Nephron progenitor cell (in vitro differentiated cells): ENCODE measurements around the gene ZHX3.

Experiments used
- DNase-seq: peaks from one replicate; pipeline ENCODE4 v3.0.0; 2021
- H3K27ac Mint-ChIP-seq: 2 replicates; pipeline ENCODE4 v1.8.0; 2021; ENCODE audit warnings: mild to moderate bottlenecking, moderate library complexity, mixed read lengths
- H3K27me3 Mint-ChIP-seq: 2 replicates; pipeline ENCODE4 v1.8.0; 2021; ENCODE audit warnings: mild to moderate bottlenecking, low read depth, mixed read lengths; ENCODE audit not compliant: poor library complexity
- H3K36me3 Mint-ChIP-seq: 2 replicates; pipeline ENCODE4 v1.8.0; 2021; ENCODE audit warnings: low read depth, mixed read lengths
- H3K4me1 Mint-ChIP-seq: 2 replicates; pipeline ENCODE4 v1.8.0; 2021; ENCODE audit warnings: mixed read lengths
- H3K4me3 Mint-ChIP-seq: 2 replicates; pipeline ENCODE4 v1.8.0; 2021; ENCODE audit warnings: mild to moderate bottlenecking, moderate library complexity, mixed read lengths
- H3K9me3 Mint-ChIP-seq: 2 replicates; pipeline ENCODE4 v1.8.0; 2021; ENCODE audit warnings: mild to moderate bottlenecking, moderate library complexity, mixed read lengths
- TF ChIP-seq, protein P1 (sequence below): fragments of 200-600 bp; sonication (generic); IDR thresholded peaks from 2 replicates; pipeline ENCODE4 v1.5.0; 2021; ENCODE audit warnings: antibody characterized with exemption

ZHX3 gene

DNA sequence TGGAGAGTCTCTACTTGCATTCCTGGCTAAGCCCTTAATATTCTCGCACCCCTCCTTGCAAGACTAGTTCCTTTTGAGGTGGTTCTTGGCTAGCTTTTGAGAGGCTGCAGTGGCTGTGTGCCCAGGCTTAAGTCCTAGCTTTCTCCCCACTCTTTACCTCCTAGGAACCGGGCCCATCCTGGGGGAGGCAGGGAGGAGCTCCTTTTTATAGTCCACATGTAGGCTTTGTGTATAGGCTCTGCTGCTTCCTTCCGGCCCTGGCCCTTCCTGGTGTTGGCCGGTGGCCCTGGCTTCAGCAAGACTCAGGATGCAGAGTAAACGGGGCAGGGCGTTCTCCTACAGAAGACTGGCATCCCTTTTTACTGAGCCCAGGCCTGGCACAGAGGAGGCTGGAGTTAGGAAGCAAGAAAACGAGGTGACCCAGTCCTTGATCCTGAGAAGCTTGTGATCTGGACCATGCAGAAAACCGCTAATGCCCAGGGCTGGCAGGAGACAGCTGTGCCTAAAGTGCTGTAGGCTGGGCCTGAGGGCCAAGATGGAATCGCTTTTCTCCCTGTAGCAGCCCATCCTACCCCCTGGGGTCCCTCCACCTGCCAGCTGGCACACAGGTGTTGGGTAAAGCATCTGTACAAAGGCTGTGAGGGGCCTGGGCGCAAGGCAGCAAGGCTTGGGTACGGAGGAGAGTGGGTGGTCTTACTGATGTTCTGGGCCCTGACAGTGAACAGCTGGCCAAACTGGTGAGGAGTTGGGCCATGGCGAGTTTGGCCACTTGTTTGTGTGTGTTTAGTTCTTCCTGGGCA is 171.5 kb downstream of the ZHX3 start:
- H3K36me3 Mint-ChIP-seq = peaks cover 68% of the 10 kb centered on the region
- peaks cover 75% of the 10 kb centered on the region for H3K4me1 Mint-ChIP-seq
- H3K4me3 Mint-ChIP-seq = no peak overlapping the region
- peaks cover 3% of the 10 kb centered on the region for H3K27me3 Mint-ChIP-seq
- no peak for DNase-seq
- no peaks in the 10 kb centered on the region for H3K9me3 Mint-ChIP-seq
- TF ChIP-seq, protein P1, sequence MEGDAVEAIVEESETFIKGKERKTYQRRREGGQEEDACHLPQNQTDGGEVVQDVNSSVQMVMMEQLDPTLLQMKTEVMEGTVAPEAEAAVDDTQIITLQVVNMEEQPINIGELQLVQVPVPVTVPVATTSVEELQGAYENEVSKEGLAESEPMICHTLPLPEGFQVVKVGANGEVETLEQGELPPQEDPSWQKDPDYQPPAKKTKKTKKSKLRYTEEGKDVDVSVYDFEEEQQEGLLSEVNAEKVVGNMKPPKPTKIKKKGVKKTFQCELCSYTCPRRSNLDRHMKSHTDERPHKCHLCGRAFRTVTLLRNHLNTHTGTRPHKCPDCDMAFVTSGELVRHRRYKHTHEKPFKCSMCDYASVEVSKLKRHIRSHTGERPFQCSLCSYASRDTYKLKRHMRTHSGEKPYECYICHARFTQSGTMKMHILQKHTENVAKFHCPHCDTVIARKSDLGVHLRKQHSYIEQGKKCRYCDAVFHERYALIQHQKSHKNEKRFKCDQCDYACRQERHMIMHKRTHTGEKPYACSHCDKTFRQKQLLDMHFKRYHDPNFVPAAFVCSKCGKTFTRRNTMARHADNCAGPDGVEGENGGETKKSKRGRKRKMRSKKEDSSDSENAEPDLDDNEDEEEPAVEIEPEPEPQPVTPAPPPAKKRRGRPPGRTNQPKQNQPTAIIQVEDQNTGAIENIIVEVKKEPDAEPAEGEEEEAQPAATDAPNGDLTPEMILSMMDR = no peak
- no peak overlapping the region for H3K27ac Mint-ChIP-seq

DNA sequence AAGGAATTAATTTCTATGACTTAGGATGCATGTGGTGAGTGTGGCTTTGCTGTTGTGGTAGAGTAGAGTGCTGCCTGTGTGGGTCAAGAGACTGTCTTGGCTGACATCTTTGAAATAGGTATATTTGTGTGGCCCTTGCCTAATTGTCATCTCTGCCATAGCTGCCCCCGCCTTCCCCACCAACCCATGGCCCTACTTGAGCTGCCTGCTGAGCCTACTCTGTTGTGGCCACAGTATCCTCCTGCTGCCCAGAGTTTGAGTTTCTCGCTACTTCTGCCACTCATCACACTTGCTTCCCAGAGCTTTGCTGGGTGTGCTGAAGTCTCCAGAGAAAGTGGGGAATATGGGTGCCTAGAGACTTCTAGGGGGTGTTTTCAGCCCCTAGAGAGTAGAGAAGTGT is 172.2 kb downstream of the ZHX3 start:
- TF ChIP-seq, protein P1 = no peak
- Mint-ChIP-seq H3K9me3 (no peaks in the 10 kb centered on the region), H3K27ac (no peak overlapping the region), H3K4me3 (no peak overlapping the region), H3K36me3 (peaks cover 62% of the 10 kb centered on the region), H3K27me3 (peaks cover 3% of the 10 kb centered on the region), H3K4me1 (peaks cover 77% of the 10 kb centered on the region)
- no peak for DNase-seq

DNA sequence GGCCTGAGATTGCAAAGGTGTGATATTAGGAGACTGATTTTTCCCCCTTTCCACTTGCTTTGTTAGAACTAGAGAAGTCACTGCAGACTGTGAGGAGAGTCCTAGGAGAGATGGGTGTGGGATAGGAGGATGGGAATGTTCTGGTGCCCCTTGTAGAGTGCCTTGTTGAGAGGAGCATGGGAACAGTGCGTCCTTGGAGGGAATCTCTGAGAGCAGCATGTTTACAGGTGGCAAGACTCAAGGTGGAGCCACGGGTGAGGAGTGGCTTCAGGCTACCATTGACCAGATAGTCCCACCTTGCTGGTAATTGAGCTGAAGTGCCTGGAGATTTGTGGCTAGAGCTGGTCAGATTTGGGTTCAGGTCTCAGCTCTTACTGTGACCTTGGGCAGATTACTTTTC is 174.2 kb downstream of the ZHX3 start:
- H3K27me3 Mint-ChIP-seq = peaks cover 3% of the 10 kb centered on the region
- no peak for DNase-seq
- H3K27ac Mint-ChIP-seq = no peak overlapping the region
- H3K4me3 Mint-ChIP-seq = no peak overlapping the region
- peaks cover 60% of the 10 kb centered on the region for H3K36me3 Mint-ChIP-seq
- H3K9me3 Mint-ChIP-seq = no peaks in the 10 kb centered on the region
- H3K4me1 Mint-ChIP-seq = peaks cover 82% of the 10 kb centered on the region
- TF ChIP-seq, protein P1 = no peak

DNA sequence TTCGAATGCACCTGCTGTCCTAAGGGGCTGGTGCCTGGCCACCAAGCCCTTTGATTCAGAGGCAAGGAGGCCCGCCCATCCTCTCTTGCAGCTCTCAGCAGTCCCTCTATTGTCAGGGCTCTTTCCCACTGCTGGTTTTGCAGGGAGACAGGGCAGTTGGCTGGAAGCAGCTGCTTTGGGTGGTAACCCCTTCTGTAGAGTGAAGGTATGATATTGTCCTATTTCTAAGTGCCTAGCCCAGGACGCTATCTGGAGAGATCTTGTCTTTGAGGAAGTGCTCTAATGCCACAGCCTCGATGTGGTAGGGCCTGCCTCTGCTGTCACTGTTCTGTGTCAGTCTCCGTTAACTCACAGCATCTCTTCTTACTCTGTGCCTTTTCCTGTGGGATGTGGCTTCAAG is 174.6 kb downstream of the ZHX3 start:
- Mint-ChIP-seq H3K27me3 (peaks cover 3% of the 10 kb centered on the region), H3K4me3 (no peak overlapping the region), H3K27ac (no peak overlapping the region), H3K4me1 (peaks cover 78% of the 10 kb centered on the region), H3K9me3 (no peaks in the 10 kb centered on the region), H3K36me3 (peaks cover 56% of the 10 kb centered on the region)
- TF ChIP-seq, protein P1 = no peak
- DNase-seq = no peak

DNA sequence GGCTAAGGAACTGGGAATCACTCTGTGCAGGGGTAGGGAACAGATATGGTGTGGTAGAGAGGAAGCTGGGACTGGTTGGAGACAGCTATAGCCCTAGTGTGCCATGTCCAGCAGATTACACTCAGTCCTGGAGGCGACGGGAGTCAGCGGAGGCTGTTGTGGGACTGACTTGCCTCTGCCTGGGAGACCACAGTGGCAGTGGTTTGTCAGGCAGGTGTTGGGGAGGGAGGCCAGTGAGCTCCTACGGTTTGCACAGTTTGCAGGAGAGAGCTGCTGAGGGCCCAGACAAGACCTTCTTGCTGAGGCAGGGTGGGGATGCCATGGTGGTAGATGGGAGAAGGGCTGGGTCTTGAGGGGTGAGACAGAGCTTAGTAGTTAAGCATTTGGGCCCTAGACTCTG is 175.3 kb downstream of the ZHX3 start:
- Mint-ChIP-seq H3K27me3 (peaks cover 3% of the 10 kb centered on the region), H3K4me3 (no peak overlapping the region), H3K36me3 (peaks cover 55% of the 10 kb centered on the region), H3K4me1 (peaks cover 73% of the 10 kb centered on the region), H3K9me3 (no peaks in the 10 kb centered on the region), H3K27ac (peak overlapping the region; percentile 6)
- DNase-seq = no peak
- TF ChIP-seq, protein P1 = no peak
